Lower leg skin (tissue), 3 donors: ENCODE data around the gene C6orf89.

ENCODE experiments used
- CTCF ChIP-seq, 3 donors: fragments of 450-650 bp; IDR thresholded peaks; one replicate each; pipeline ENCODE4 v1.5.1; 2016; ENCODE audit warnings: antibody characterized with exemption in 3 of 3, mild to moderate bottlenecking in 3 of 3, moderate library complexity in 2 of 3
- POLR2A ChIP-seq, 2 donors: fragments of 450-650 bp; IDR thresholded peaks; one replicate each; pipeline ENCODE4 v1.6.1; 2016 to 2017; ENCODE audit warnings: antibody characterized with exemption in 2 of 2, mild to moderate bottlenecking in 1 of 2, moderate library complexity in 1 of 2

GRCh38 chr6:36963451-36964290, 77.9 kb downstream of the C6orf89 start:
- TF ChIP-seq CTCF (IDR thresholded peaks at IDR 0.05) (no peak), POLR2A (IDR thresholded peaks at IDR 0.05) (no peak)
